Fibroblast of skin of left biceps (primary cell): Measurements from ENCODE around the gene CD82.
A peak's percentile ranks its signal among the peaks of the same experiment; 100 is the strongest.

Experiments
- DNase-seq, 2 experiments: peaks; one replicate each; pipeline ENCODE4 v3.0.0-alpha.2; 2013; ENCODE audit warnings: low read depth in 2 of 2

CD82 gene, protein sequence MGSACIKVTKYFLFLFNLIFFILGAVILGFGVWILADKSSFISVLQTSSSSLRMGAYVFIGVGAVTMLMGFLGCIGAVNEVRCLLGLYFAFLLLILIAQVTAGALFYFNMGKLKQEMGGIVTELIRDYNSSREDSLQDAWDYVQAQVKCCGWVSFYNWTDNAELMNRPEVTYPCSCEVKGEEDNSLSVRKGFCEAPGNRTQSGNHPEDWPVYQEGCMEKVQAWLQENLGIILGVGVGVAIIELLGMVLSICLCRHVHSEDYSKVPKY

DNA sequence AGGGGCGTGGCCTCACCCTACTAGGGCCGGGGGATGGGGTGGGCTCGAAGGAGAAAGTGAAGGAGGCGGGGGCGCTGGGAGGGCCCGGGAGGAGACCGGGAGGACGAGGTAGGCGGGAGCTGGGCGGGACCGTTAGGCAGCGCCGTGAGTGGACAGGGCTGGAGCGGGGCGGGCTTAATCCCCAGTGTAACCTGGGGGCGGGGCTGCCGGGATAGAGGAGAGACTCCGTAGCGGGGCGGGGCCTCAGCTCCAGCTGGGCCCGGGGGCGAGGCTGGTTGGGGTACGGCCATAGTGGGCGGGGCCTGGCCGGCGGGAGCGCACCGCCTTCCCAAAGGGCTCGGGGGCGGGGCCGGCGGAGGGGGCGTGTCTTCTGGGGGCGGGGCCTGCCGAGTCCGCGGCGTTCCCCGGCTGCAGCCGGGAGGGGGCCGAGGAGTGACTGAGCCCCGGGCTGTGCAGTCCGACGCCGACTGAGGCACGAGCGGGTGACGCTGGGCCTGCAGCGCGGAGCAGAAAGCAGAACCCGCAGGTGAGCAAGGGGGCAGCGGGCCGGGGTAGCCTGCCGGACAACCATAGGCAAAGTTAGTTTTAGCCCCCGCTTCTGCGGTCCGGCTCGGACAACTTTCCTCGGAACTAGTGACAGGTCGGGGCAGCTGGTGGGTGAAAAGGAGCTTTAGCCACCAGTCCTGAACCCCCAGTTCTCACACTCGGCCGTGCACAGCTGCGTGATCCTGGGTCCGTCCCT, at the start of gene CD82:
TSS of gene CD82 (plus strand) at position 453 of the 742 bp plus-strand sequence. CDS start 29,000 bp downstream, outside the sequence.
- peak; percentile 95 to 97 for DNase-seq

DNA sequence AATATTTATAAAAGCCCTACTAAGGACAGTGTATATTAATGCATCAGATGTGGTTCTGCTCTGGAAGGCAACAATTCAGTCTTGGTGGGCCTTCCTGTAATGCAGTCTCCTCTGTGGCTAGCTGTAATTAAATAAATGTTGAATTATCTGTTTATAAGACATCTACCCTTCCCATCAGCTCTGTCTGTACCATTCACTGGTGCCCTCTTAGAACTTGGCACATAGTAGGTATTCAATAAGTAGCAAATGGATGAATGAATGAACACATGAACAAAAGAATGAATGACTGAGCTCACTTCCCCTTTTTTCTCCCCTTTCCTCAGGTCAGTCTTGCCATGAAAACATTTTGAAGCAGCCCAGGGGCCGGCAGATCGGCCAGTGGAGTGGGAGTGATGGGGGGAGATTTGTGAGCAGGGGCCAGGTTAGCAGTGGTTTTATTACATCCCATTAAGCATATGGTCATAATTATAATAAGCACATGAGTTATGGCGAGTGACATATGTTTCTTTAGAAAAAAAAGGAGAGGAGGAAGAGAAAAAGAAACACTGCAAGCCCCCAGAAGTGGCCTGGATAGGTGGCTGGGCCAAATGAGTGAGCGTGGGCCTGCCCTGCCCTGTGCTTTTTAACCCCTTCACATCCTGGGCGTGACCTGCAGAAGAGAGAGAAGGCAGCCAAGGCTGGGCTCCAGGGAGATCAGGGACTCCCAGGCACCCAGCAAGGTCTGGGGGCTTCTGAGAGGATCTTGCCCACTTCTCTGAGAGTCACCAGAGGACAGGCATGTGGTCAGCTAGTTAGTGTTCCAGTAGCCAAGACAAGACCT, 48.6 kb upstream of the CD82 start:
- DNase-seq, result no peak

DNA sequence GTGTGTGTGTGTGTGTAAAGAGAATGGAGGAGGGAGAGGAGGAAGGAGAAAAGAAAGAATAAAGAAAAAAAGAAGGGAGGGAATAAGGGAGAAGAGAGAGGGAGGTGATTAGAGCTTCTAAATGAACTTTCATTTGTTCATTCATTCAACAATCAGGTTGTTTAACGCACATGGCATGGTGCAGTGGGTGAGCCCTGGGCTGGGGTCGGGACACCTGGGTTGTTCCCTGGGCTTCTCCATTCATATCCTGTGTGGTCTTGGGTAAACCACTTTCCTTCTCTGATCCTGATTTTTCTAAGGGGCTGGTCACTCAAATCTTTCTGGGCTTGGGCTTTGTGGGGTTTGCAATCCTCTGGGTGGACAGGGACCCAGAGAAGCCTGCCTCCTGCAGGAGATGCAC, 47.9 kb upstream of the CD82 start:
- no peak for DNase-seq

- DNase-seq, result no peak
These were observed 46.4 kb upstream of the CD82 start for GRCh38 chr11:44518968-44519550.

DNA sequence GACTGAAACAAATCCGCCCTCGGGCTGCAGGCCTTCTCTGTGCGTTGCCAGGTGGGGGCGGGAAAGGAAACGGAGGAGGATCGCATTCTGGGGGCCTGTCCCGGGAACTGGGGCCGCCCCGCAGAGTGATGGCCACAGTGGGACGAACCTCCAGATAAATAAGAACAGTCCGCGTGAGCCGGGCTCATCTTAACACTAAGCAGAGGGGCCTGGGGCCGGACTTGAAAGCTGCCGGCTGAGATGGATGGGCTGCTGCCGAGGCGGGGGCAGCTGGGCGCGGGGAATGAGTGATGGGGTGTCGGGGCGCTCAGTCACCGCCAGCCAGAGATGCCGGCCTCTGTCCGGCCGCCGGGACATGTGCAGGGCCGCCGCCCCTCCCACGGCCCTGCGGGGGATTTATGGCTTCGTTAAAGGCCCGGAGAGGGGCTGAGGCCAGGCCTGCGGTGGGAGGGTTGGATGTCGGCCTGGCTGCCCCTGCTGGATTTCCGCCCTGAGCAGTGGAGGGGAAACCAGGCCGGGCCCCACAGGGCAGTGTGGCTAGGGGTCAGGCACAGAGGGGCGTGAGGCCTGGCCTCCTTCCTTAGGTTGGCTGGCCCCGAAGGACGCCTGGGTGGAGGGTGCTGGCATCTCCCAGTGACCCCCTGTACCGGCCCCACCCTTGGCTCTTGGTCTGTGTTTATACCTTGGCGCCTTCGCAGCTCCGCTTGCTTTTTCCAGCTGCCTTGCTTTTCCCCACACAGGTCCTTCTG, 45.3 kb upstream of the CD82 start:
- no peak for DNase-seq

DNA sequence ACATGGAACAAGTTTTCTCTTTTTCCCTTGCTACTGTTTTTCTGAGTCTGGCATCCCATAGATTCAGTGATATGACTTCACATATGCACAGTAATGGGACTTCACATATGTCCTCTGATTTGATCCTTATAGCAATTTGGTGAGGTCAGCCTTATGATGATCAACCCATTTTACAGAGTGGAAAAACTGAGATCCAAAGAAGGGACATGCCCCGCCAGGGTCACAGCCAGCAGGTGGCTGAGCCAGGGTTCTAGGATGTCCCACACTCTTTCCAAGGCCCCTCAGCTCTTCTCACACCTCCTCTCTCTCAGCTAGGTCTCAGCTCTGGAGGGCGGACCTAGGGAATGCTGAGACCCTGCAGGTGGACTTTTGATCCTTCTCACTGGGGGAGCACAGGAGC, 44.3 kb upstream of the CD82 start:
- no peak for DNase-seq

DNA sequence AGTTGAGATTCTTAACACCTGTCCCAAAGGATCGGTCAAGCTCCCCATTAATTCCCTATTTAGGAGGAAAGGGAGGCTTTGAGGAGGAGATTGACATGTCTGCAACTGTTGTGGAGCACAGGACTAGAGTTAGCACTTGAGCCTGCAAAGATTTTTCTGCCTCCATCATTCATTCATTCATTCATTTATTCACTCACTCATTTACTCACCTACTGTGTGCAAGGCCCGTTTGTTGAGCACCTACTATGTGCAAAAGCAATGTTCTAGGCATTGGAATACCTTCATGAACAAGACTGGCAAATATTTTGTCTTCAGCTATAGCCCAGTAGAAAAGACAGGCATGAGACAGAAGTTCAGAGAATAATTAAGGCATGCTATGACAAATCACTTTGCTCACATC, 43.2 kb upstream of the CD82 start:
- DNase-seq, result no peak

- DNase-seq, result no peak
These were observed 41.1 kb upstream of the CD82 start for GRCh38 chr11:44524346-44524745.

- DNase-seq, result no peak
These were observed 40.7 kb upstream of the CD82 start for GRCh38 chr11:44524751-44525201.

DNA sequence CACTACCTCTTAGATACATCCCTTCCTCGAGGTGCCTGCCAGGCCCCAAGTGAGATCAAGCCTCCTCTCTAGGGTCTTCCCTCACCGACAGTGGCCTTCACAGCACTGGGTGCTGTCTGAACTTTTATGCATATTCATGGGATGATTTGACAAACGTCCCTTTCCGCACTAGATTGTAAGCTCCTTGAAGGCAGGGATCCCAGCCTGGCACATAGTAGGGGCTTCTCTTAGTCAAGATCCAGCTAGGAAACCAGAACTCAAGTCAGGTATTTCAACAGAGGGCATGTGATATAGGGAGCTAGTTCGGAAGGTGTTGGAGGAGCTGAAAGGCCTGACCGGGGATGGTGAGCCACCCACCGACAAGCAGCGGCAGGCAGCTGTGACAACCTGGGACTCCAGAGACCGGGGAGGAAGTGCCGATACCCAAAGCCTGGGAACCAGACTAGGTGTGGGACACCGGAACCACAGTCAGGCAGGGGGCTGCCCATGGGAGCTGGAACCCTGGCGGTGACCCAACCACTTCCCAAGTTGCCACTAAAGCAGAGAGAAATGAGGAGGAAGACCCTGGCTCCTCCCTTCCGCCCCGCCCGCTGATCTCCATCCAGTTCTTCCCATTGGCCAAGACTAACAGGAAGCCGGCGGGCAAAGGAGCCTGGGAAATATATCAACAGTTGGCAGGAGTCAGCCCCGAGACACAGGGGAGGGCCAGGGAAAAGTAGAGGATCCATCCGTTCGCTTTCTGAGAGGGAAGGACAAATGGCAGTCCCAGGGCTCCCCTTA, 39.8 kb upstream of the CD82 start:
- no peak for DNase-seq

GRCh38 chr11:44526438-44526837, 39.0 kb upstream of the CD82 start:
- no peak for DNase-seq

- DNase-seq, result no peak
These were observed 38.0 kb upstream of the CD82 start for GRCh38 chr11:44527476-44527875.

DNA sequence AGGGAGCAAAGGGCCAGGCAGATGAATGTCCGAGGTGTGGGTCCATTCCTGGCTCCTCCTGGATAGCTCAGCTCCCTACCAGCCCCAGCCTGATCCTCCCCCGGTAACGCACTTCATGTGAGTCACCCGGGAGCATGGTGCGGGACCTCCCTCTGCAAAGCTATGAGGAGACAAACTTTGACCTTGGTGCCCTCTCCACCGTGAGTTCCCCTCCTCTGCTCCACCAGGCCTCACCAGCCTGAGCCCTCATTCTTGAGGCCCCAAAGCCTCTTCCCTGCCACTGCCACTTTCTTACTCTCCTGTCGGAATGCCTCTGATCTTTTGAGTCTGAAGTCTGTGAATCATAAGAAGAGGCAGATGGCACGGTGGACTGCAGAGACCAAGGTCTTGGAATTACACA, 37.4 kb upstream of the CD82 start:
- no peak for DNase-seq

DNA sequence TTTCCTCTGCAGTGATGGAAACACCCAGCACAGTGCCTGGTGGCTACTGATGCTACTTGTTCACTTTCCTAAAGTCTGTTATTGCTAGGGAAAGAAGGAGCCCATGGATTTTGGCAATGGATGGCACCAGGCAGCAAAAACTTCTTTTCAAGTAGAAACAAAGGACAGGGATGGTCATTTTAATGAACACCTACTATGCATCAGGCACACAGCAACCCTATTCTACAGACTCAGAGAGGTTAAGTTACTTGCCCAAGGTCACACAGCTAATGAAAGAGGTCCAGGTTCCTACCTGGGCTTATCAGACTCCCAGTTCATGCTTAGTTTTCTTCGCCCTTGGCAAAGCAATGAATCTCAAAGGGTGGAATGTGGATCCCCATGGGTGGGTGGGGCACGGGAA, 36.9 kb upstream of the CD82 start:
- DNase-seq, result no peak

DNA sequence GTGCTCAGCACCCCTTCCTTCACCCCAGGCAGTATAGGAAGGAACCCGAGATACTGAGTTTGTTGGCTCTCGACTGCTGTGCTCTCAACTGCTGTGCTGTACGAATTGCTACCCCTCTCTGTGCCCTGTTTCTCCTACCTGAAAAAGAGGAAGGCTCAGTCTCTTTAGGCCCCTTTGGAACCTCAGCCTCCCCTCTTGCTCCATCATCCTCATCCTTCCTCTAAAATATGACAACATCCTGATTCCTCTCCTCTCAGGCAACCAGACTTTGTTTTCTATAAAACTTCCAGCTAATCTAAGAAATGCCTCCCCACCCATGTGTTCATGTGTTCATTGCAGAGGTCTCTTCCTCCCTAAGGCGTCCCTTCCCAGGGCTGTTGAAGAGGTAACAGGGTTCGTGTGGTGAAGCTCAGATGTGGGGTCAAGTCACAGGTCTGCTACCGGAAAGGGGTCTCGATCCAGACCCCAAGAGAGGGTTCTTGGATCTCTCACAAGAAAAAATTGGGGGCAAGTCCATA, 35.5 kb upstream of the CD82 start:
- DNase-seq, result no peak

DNA sequence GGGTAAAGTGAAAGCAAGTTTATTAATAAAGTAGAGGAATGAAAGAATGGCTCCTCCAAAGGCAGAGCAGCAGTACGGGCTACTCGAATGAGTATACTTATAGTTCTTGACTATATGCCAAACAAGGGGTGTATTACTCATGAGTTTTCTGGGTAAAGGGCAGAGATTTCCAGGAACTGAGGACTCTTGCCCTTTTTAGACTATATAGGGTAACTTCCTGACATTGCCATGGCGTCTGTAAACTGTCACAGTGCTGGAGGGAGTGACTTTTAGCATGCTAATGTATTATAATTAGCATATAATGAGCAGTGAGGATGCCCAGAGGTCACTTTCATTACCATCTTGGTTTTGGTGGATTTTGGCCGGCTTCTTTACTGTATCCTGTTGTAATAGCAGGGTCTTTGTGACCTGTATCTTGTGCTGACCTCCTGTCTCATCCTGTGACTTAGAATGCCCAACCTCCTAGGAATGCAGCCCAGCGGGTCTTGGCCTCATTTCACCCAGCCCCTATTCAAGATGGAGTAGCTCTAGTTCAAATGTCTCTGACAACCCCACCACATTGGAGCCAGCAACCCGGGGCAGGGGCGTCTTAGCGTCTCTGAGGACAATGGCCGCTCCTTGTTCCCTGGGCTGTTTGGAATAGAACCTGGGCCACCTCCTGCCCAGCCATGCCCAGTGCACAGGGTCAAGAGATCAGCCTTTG, 34.9 kb upstream of the CD82 start:
- DNase-seq, result no peak

GRCh38 chr11:44531116-44531504, 34.4 kb upstream of the CD82 start:
- DNase-seq, result no peak

- no peak for DNase-seq
These were observed 33.8 kb upstream of the CD82 start for GRCh38 chr11:44531636-44532035.

GRCh38 chr11:44532809-44533208, 32.7 kb upstream of the CD82 start:
- no peak for DNase-seq
